Ovary (tissue), 9 donors: ENCODE results near the gene TMEM18. TPM values are rescaled to one million over a fixed set of nuclear protein-coding genes. Genes with fewer than 3 reads are reported as not detected.

Experiments used
- DNase-seq, 5 donors: peaks; one replicate each; pipeline ENCODE4 v3.0.0-alpha.2; 2019 to 2020
- H3K27ac ChIP-seq, 2 donors: fragments of 200-600 bp; one replicate each; pipeline versions ENCODE4 v1.5.1 to v1.8.0; 2019 to 2022
- H3K27me3 ChIP-seq: fragments of 200-600 bp; one replicate; pipeline ENCODE4 v1.8.0; 2022
- H3K36me3 ChIP-seq: fragments of 200-600 bp; sonication (generic); one replicate; pipeline ENCODE4 v1.5.1; 2019
- H3K4me1 ChIP-seq: one replicate; pipeline ENCODE4 v1.8.1; 2013; ENCODE audit warnings: mild to moderate bottlenecking, moderate library complexity; ENCODE audit not compliant: insufficient read depth
- H3K4me3 ChIP-seq: fragments of 200-600 bp; sonication (generic); one replicate; pipeline ENCODE4 v1.5.1; 2017
- H3K9me3 ChIP-seq, 2 donors: fragments of 200-600 bp in 1 of 2; sonication (generic) in 1 of 2; one replicate each; pipeline versions ENCODE4 v1.5.1 to v1.8.1; 2013 to 2019; ENCODE audit warnings: mild to moderate bottlenecking in 1 of 2, moderate library complexity in 1 of 2
- EP300 ChIP-seq: sonication (generic); formaldehyde crosslinking; IDR thresholded peaks from one replicate; pipeline ENCODE4 v1.6.1; 2017; ENCODE audit warnings: antibody characterized with exemption
- POLR2A ChIP-seq: fragments of 450-650 bp; IDR thresholded peaks from one replicate; pipeline ENCODE4 v1.6.1; 2017; ENCODE audit warnings: antibody characterized with exemption, mild to moderate bottlenecking, moderate library complexity
- WGBS, 3 donors: extraction: QIAGEN DNeasy Blood & Tissue Kit in 1 of 3; methylation state at CpG; one replicate each; pipeline versions ENCODE4 v1.1.5 to v1.1.7; 2013 to 2017; 5-methylcytosine and 5-hydroxymethylcytosine counted together
- intact Hi-C, 4 donors: fragments of 100-400 bp; cut with DNase I; formaldehyde crosslinking; loops; one replicate each; pipeline versions ENCODE4 v1.11.0 to v1.15.1; 2022 to 2023
- polyA plus RNA-seq, 2 donors: library from polyadenylated mRNA; stranded (reverse); fragments of 200-250 nt in 1 of 2; fragments of 350-450 nt in 1 of 2; fragmentation: Illumina TruSeq in 1 of 2; extraction: RNeasy Lipid Tissue Mini Kit (QIAGEN cat#74804) in 1 of 2; gene quantifications; one replicate each; pipeline ENCODE4 v1.2.3, GENCODE V29; 2013 to 2014
- total RNA-seq, 7 donors: library from RNA; depleted of rRNA in 2 of 7; stranded (reverse); fragments of >200 nt in 2 of 7; fragmentation: NEBNext Ultra II Directional in 3 of 7; extraction: Animal tissue kit (Norgen Biotek cat#: 25700) in 3 of 7; gene quantifications; one replicate each; pipeline versions ENCODE4 v1.1.0 to v1.2.4, GENCODE V29; 2016 to 2023
- TF ChIP-seq, protein P1 (sequence below), 3 donors: fragments of 450-650 bp in 2 of 3; fragments of 200-600 bp in 1 of 3; IDR thresholded peaks; one replicate each; pipeline versions ENCODE4 v1.5.1 to v1.8.0; 2016 to 2022; ENCODE audit warnings: antibody characterized with exemption in 3 of 3, mild to moderate bottlenecking in 1 of 3
- donor health status: DM: no; HTN: no; CAD: no; lungs with moderate emphysema.
- donor health status: DM: no; HTN: no; CAD: no.
- donor health status: Bipolar disorder and iron deficiency.
- donor health status: DM: yes; HTN: yes; CAD: no.
- donor health status: DM: no; HTN: no; CAD: no.
- donor health status: DM: yes; HTN: yes; CAD: no.

TMEM18 gene
- total and polyA plus RNA-seq, 9 donors: 27.5 to 48.5 (median 40.4) TPM

DNA sequence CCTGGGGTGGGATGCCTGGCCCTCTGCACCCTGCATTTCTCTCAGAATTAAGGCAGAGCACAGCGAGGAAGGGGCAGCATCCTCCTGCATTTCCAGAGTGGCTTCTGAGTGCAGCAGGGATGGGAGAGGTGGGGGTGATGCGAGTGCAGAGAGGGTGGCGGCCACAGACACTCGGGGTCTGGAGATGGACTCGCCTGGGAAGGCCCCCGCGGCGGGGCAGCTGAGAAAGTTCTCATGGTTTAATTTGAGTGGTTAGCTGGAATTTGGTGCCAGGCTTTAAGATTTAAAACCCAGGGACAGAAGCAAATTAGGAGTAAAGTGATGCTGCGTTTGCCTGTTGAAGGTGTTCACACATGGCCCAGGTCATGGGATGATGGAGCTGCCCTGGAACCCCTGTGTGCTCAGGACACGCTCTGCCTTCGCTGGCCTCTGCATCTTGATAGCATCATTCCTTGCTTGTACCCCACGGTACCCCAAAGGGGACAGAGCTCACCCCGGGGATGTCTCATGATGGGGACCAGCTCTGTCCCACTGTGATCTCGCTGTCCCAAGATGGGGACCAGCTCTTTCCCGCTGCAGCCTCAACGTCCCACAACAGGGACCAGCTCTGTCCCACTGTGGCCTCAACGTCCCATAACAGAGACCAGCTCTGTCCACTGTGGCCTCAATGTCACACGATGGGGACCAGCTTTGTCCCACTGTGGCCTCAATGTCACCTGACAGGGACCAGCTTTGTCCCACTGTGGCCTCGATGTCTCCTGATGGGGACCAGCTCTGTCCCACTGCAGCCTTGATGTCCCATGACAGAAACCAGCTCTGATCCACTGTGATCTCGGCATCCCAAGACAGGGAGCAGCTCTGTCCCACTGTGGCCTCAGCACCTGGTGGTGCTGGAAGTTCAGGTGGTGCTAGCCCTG, 27.5 kb downstream of the TMEM18 start:
- Histone ChIP-seq H3K27ac (no peak overlapping the region), H3K4me3 (no peak overlapping the region), H3K27me3 (no peaks in the 10 kb centered on the region), H3K36me3 (no peaks in the 10 kb centered on the region), H3K4me1 (no peaks in the 10 kb centered on the region), H3K9me3 (no peaks in the 10 kb centered on the region)
- intact Hi-C loops: no loop called here
- 87 to 91% (median 89%) methylated on average over 20 of the region's 20 CpGs for WGBS, 3 donors
- no peak for DNase-seq
- TF ChIP-seq, protein P1, sequence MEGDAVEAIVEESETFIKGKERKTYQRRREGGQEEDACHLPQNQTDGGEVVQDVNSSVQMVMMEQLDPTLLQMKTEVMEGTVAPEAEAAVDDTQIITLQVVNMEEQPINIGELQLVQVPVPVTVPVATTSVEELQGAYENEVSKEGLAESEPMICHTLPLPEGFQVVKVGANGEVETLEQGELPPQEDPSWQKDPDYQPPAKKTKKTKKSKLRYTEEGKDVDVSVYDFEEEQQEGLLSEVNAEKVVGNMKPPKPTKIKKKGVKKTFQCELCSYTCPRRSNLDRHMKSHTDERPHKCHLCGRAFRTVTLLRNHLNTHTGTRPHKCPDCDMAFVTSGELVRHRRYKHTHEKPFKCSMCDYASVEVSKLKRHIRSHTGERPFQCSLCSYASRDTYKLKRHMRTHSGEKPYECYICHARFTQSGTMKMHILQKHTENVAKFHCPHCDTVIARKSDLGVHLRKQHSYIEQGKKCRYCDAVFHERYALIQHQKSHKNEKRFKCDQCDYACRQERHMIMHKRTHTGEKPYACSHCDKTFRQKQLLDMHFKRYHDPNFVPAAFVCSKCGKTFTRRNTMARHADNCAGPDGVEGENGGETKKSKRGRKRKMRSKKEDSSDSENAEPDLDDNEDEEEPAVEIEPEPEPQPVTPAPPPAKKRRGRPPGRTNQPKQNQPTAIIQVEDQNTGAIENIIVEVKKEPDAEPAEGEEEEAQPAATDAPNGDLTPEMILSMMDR (IDR thresholded peaks at IDR 0.05): no peak
- no peak for TF ChIP-seq EP300
- TF ChIP-seq POLR2A: no peak

DNA sequence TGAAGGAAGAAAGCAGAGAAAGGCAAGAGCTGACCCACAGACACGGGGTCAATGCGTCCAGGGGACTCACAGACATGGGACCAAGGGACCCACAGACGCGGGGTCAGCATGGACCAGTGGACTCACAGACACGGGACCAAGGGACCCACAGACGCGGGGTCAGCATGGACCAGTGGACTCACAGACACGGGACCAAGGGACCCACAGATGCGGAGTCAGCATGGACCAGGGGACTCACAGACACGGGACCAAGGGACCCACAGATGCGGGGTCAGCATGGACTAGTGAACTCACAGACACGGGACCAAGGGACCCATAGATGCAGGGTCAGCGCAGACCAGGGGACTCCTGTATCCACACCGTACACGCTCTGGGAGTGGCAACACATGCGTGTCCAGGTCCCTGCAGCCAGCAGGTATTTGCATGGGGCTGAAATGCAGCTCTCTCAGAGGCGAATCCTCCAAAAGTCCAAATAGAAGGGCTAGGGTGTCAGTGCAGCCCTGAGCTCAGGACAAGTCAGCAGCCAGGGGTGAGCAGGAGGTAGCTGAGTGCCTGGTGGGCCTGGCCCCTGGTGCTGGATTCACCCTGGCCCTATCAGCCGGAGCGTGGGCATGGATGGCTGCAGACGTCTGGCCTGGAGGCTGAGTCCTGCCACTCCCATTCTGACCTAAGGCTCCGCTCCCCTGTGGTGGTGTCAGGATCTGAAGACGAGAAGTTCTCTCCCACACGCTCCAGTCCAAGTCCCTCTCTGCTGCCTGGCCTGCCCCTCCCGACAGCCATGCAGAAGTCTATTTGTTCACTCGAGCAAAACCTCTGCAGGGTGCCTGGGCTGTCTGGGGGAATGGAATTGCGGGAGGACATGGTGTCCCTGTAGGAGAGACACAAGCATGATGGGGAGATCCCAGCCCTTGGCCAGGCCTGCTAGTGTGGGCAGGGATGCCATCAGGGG, 28.5 kb downstream of the TMEM18 start:
- no peaks in the 10 kb centered on the region for H3K27me3 ChIP-seq
- 79 to 87% (median 81%) methylated on average over 26 of the region's 26 CpGs for WGBS, 3 donors
- DNase-seq: no peak

DNA sequence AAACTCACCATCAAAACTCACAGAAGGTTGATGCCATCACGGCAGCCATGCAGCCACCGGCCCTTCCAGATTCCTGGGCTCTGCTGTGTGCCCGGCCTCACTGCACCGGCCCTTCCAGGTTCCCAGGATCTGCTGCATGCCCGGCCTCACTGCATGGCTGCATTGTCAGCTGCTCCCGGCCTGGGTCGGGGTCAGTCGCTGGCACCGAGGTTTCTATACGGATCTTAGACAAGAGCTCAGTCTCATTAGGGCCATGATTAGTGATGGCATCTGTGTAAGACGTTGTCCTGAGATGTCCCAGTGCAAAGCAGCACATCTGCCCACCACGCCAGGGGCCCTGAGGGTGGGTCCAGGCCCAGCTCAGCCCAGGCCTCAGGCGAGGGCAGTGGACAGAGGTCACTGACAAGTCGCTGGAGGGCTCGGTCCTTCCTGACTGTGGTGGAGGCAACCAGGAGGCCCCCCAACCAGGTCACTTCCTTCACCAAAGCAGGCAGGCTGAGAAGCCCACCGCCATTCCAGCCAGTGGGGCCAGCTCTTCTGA, 29.4 kb downstream of the TMEM18 start:
- no peak for DNase-seq
- Histone ChIP-seq H3K27ac (no peak overlapping the region), H3K27me3 (no peaks in the 10 kb centered on the region), H3K36me3 (no peaks in the 10 kb centered on the region), H3K9me3 (no peaks in the 10 kb centered on the region), H3K4me3 (no peak overlapping the region), H3K4me1 (no peaks in the 10 kb centered on the region)
- intact Hi-C loops: no loop called here
- 87 to 94% (median 90%) methylated on average over 16 of the region's 16 CpGs for WGBS, 3 donors
- TF ChIP-seq, protein P1 (IDR thresholded peaks at IDR 0.05): no peak
- TF ChIP-seq EP300 (no peak), POLR2A (no peak)

More for the DNA sequence above, 28.5 kb downstream of the TMEM18 start:
- Histone ChIP-seq H3K36me3 (no peaks in the 10 kb centered on the region), H3K4me3 (no peak overlapping the region), H3K27ac (no peak overlapping the region), H3K9me3 (no peaks in the 10 kb centered on the region), H3K4me1 (no peaks in the 10 kb centered on the region)
- no peak for TF ChIP-seq POLR2A
- TF ChIP-seq, protein P1 (IDR thresholded peaks at IDR 0.05): no peak
- TF ChIP-seq EP300: no peak
- intact Hi-C loops: no loop called here

DNA sequence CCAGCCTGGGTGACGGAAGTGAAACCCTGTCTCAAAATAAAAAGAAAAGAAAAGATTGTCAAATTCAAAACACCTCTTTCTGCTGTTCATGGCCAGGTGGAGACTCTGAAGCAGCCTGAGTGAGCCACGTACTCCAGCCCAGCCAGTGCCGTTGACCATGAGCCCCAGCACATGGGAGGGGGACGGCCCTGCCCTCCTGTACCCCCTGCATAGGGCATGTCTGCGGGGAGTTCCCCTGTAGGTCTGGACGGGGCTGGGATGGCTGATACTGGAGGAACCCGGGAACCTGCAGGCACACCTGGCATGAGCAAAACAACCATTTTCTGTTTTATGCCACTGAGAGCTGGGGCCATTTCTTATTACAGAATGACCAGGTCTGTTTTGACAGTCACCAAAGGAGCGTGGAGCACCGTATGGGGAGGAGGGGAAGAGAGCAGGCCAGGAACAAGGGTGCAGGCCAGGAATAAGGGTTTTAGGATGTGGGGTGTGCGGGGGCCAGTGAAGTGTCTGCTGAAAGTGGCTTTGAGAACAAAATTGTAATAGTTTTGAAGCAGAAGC, 30.1 kb downstream of the TMEM18 start:
- Histone ChIP-seq H3K36me3 (no peaks in the 10 kb centered on the region), H3K27ac (no peak overlapping the region), H3K4me3 (no peak overlapping the region), H3K9me3 (no peaks in the 10 kb centered on the region), H3K4me1 (no peaks in the 10 kb centered on the region), H3K27me3 (no peaks in the 10 kb centered on the region)
- no peak for DNase-seq
- intact Hi-C loops: no loop called here
- TF ChIP-seq POLR2A (no peak), EP300 (no peak)
- TF ChIP-seq, protein P1 (IDR thresholded peaks at IDR 0.05): no peak
- WGBS, 3 donors: 82 to 89% (median 85%) methylated on average over 10 of the region's 10 CpGs
